H1 (cell line): ENCODE data around the gene R3HDM2. TPM values are rescaled to one million over a fixed set of nuclear protein-coding genes. Genes with fewer than 3 reads are reported as not detected.

Source experiments
- CTCF ChIA-PET: fragments of 300-600 bp; sonication (Branson Sonifier 250); formaldehyde crosslinking; loops from one replicate; lab custom pipeline; 2021; ENCODE audit not compliant: partially characterized antibody; lab: Charles Lee
- POLR2A ChIA-PET: fragments of 300-600 bp; sonication (Branson Sonifier 250); formaldehyde crosslinking; loops from one replicate; lab custom pipeline; 2021; ENCODE audit warnings: inconsistent platforms; ENCODE audit not compliant: partially characterized antibody; lab: Charles Lee
- DNase-seq, 2 experiments: peaks; one replicate each; pipeline versions ENCODE4 v3.0.0 to v3.0.0-alpha.2; 2010 to 2022; ENCODE audit warnings: low spot score in 2 of 2, low read depth in 1 of 2, mixed read lengths in 1 of 2
- FAIRE-seq: peaks from 2 replicates; lab custom pipeline; 2011; peaks lifted over from hg19 to GRCh38; lab: Jason Lieb, UNC
- H2AFZ ChIP-seq: 2 replicates; pipeline ENCODE4 v1.8.1; 2012; ENCODE audit warnings: low read length, inconsistent platforms
- H2AK5ac ChIP-seq: 2 replicates; pipeline ENCODE4 v1.6.1; 2013; ENCODE audit warnings: low read depth, low read length
- H2BK120ac ChIP-seq: replicated peaks from 2 replicates; pipeline ENCODE3; 2013; ENCODE audit warnings: low read depth, low read length, inconsistent platforms
- H2BK12ac ChIP-seq: 2 replicates; pipeline ENCODE4 v1.6.1; 2013; ENCODE audit warnings: low read depth, low read length
- H2BK15ac ChIP-seq: 2 replicates; pipeline ENCODE4 v1.6.1; 2013; ENCODE audit warnings: low read length
- H2BK20ac ChIP-seq: 2 replicates; pipeline ENCODE4 v1.6.1; 2013; ENCODE audit warnings: low read length
- H2BK5ac ChIP-seq: 2 replicates; pipeline ENCODE4 v1.6.1; 2013; ENCODE audit warnings: low read depth, low read length
- H3K14ac ChIP-seq: 2 replicates; pipeline ENCODE4 v1.6.1; 2013; ENCODE audit warnings: inconsistent platforms; ENCODE audit not compliant: insufficient read length
- H3K18ac ChIP-seq: 2 replicates; pipeline ENCODE4 v1.6.1; 2013; ENCODE audit warnings: low read length; ENCODE audit errors: extremely low read depth
- H3K23ac ChIP-seq: 2 replicates; pipeline ENCODE4 v1.6.1; 2013; ENCODE audit warnings: inconsistent platforms; ENCODE audit not compliant: insufficient read length
- H3K23me2 ChIP-seq: 2 replicates; pipeline ENCODE4 v1.6.1; 2013; ENCODE audit warnings: low read depth, low read length
- H3K27ac ChIP-seq: 2 replicates; pipeline ENCODE4 v1.6.1; 2011; ENCODE audit warnings: low read depth, low read length, inconsistent platforms
- H3K27me3 ChIP-seq, 4 experiments: replicated peaks in 1 of 4; 1 replicate in 1 of 4; 2 replicates in 3 of 4; pipeline versions ENCODE4 v1.6.1 to v1.8.1; 2011 to 2013; ENCODE audit warnings: low read length in 3 of 4, mild to moderate bottlenecking in 3 of 4, inconsistent platforms in 2 of 4, mixed read lengths in 2 of 4, moderate library complexity in 1 of 4; ENCODE audit not compliant: control insufficient read depth in 3 of 4, insufficient read depth in 3 of 4; ENCODE audit errors: extremely low read depth in 1 of 4
- H3K36me3 ChIP-seq, 4 experiments: 2 replicates each; pipeline versions ENCODE4 v1.6.1 to v1.8.1; 2011 to 2013; ENCODE audit warnings: mild to moderate bottlenecking in 4 of 4, low read length in 3 of 4, moderate library complexity in 2 of 4, control low read depth in 1 of 4, inconsistent platforms in 1 of 4; ENCODE audit not compliant: insufficient read depth in 4 of 4, control insufficient read depth in 2 of 4
- H3K4ac ChIP-seq: replicated peaks from 2 replicates; pipeline ENCODE3; 2013; ENCODE audit warnings: low read length, low read depth, mixed read lengths, inconsistent platforms; ENCODE audit not compliant: insufficient read length
- H3K4me1 ChIP-seq, 4 experiments: replicated peaks in 1 of 4; 1 replicate in 1 of 4; 2 replicates in 3 of 4; pipeline versions ENCODE4 v1.6.1 to v1.8.1; 2011 to 2013; ENCODE audit warnings: low read length in 3 of 4, inconsistent platforms in 2 of 4, mixed read lengths in 1 of 4; ENCODE audit not compliant: insufficient read depth in 4 of 4, control insufficient read depth in 3 of 4
- H3K4me2 ChIP-seq, 2 experiments: 2 replicates each; pipeline versions ENCODE4 v1.6.1 to v1.8.1; 2011 to 2013; ENCODE audit warnings: low read depth in 2 of 2, low read length in 2 of 2, control low read depth in 1 of 2, inconsistent platforms in 1 of 2, mild to moderate bottlenecking in 1 of 2; ENCODE audit not compliant: insufficient read depth in 1 of 2
- H3K4me3 ChIP-seq, 4 experiments: fragments of 200-600, 300-600 bp in 1 of 4; sonication (generic), shearing (Covaris generic), sonication (Bioruptor Twin) in 1 of 4; 2 replicates each; pipeline versions ENCODE4 v1.5.1 to v1.8.1; 2011 to 2016; ENCODE audit warnings: low read length in 4 of 4, low read depth in 3 of 4, control low read depth in 2 of 4, inconsistent platforms in 2 of 4, mild to moderate bottlenecking in 2 of 4, mixed read lengths in 1 of 4, moderate library complexity in 1 of 4; ENCODE audit not compliant: insufficient read depth in 2 of 4; ENCODE audit errors: extremely low read depth in 1 of 4
- H3K56ac ChIP-seq: replicated peaks from 2 replicates; pipeline ENCODE3; 2013; ENCODE audit warnings: low read depth, mild to moderate bottlenecking, mixed read lengths, low read length, inconsistent platforms; ENCODE audit not compliant: insufficient read length
- H3K79me1 ChIP-seq: 2 replicates; pipeline ENCODE4 v1.6.1; 2013; ENCODE audit warnings: low read depth, low read length, control low read depth
- H3K79me2 ChIP-seq, 2 experiments: 2 replicates each; pipeline versions ENCODE4 v1.6.1 to v1.8.1; 2012 to 2013; ENCODE audit warnings: low read length in 2 of 2, mild to moderate bottlenecking in 2 of 2, inconsistent platforms in 1 of 2; ENCODE audit not compliant: insufficient read depth in 2 of 2, control insufficient read depth in 1 of 2
- H3K9ac ChIP-seq, 4 experiments: replicated peaks in 1 of 4; 1 replicate in 1 of 4; 2 replicates in 3 of 4; pipeline versions ENCODE4 v1.6.1 to v1.8.1; 2011 to 2013; ENCODE audit warnings: low read depth in 3 of 4, low read length in 3 of 4, control low read depth in 2 of 4, mild to moderate bottlenecking in 2 of 4, moderate library complexity in 2 of 4, inconsistent platforms in 1 of 4; ENCODE audit errors: extremely low read depth in 1 of 4
- H3K9me3 ChIP-seq, 2 experiments: 2 replicates each; pipeline versions ENCODE4 v1.6.1 to v1.8.1; 2012 to 2013; ENCODE audit warnings: mild to moderate bottlenecking in 2 of 2, moderate library complexity in 2 of 2, control low read depth in 1 of 2, inconsistent platforms in 1 of 2, low read depth in 1 of 2, low read length in 1 of 2, mixed read lengths in 1 of 2; ENCODE audit not compliant: insufficient read depth in 2 of 2
- H4K20me1 ChIP-seq, 2 experiments: replicated peaks in 1 of 2; 2 replicates each; pipeline versions ENCODE3 to v1.8.1; 2011 to 2013; ENCODE audit warnings: inconsistent platforms in 2 of 2, low read length in 2 of 2, mild to moderate bottlenecking in 1 of 2; ENCODE audit not compliant: insufficient read depth in 2 of 2, control insufficient read depth in 1 of 2
- H4K5ac ChIP-seq: 2 replicates; pipeline ENCODE4 v1.6.1; 2013; ENCODE audit warnings: low read length, low read depth, mixed read lengths, inconsistent platforms; ENCODE audit not compliant: insufficient read length
- H4K8ac ChIP-seq: 2 replicates; pipeline ENCODE4 v1.8.0; 2013; ENCODE audit warnings: mild to moderate bottlenecking, moderate library complexity, low read length, inconsistent platforms; ENCODE audit not compliant: insufficient read depth; ENCODE audit errors: extremely low read depth
- H4K91ac ChIP-seq: replicated peaks from 2 replicates; pipeline ENCODE3; 2013; ENCODE audit warnings: low read length, mixed read lengths, inconsistent platforms; ENCODE audit not compliant: insufficient read length
- ATF3 ChIP-seq: IDR thresholded peaks from 2 replicates; pipeline ENCODE4 v1.6.1; 2011; ENCODE audit warnings: low read depth, mild to moderate bottlenecking, low read length; ENCODE audit not compliant: insufficient read depth
- BACH1 ChIP-seq: IDR thresholded peaks from 2 replicates; pipeline ENCODE4 v1.6.1; 2012; ENCODE audit warnings: low read length, improper control_type of control experiment
- CHD1 ChIP-seq: IDR thresholded peaks from 2 replicates; pipeline ENCODE4 v1.6.1; 2012; ENCODE audit warnings: low read depth, low read length, improper control_type of control experiment
- EZH2 ChIP-seq: fragments of 200-600 bp; sonication (generic); IDR thresholded peaks from 2 replicates; pipeline ENCODE4 v1.7.1; 2012; ENCODE audit warnings: low read depth, mild to moderate bottlenecking, moderate library complexity, low read length, inconsistent platforms; ENCODE audit not compliant: severe bottlenecking
- HDAC2 ChIP-seq, 2 experiments: fragments of 300-600 bp in 1 of 2; sonication (generic) in 1 of 2; IDR thresholded peaks; 2 replicates each; pipeline ENCODE4 v1.6.1; 2011 to 2012; ENCODE audit warnings: low read depth in 2 of 2, low read length in 2 of 2, mild to moderate bottlenecking in 2 of 2, moderate library complexity in 2 of 2, borderline replicate concordance in 1 of 2, inconsistent platforms in 1 of 2
- JUN ChIP-seq: IDR thresholded peaks from 2 replicates; pipeline ENCODE4 v1.6.1; 2011; ENCODE audit warnings: low read depth, mild to moderate bottlenecking, improper control_type of control experiment, low read length
- NRF1 ChIP-seq: IDR thresholded peaks from 2 replicates; pipeline ENCODE4 v1.6.1; 2011; ENCODE audit warnings: mild to moderate bottlenecking, low read depth, low read length, improper control_type of control experiment
- SIX5 ChIP-seq: IDR thresholded peaks from 2 replicates; pipeline ENCODE4 v1.6.1; 2011; ENCODE audit warnings: mild to moderate bottlenecking, low read depth, low read length
- SP4 ChIP-seq: IDR thresholded peaks from 2 replicates; pipeline ENCODE4 v1.6.1; 2012; ENCODE audit warnings: low read length, inconsistent platforms
- TAF1 ChIP-seq: IDR thresholded peaks from 2 replicates; pipeline ENCODE4 v1.6.1; 2011; ENCODE audit warnings: mild to moderate bottlenecking, low read depth, low read length
- WGBS, 2 experiments: shearing (Covaris generic) in 1 of 2; methylation state at CpG; one replicate each; pipeline versions ENCODE4 v1.1.6 to v1.1.7; 2013 to 2015; ENCODE audit warnings: low lambda C conversion rate in 2 of 2, mixed read lengths in 2 of 2, inconsistent platforms in 1 of 2, low coverage in 1 of 2, missing lambda C conversion rate in 1 of 2; ENCODE audit not compliant: insufficient replicate concordance in 2 of 2, insufficient coverage in 1 of 2, insufficient read length in 1 of 2; ENCODE audit errors: extremely low coverage in 1 of 2, missing lambda C conversion rate in 1 of 2; 5-methylcytosine and 5-hydroxymethylcytosine counted together
- polyA plus RNA-seq, 7 experiments: library from polyadenylated mRNA; depleted of rRNA in 3 of 7; stranded (reverse) in 5 of 7; unstranded in 2 of 7; fragments of >200 nt in 5 of 7; fragments of 200-250 nt in 2 of 7; gene quantifications; 1 replicate in 5 of 7; 2 replicates in 1 of 7; 4 replicates in 1 of 7; pipeline versions ENCODE4 v1.2.1 to v1.2.3, GENCODE V29; 2011 to 2013; ENCODE audit warnings: missing spikeins in 2 of 7, mixed read lengths in 2 of 7
- total RNA-seq: library from RNA; stranded (reverse); fragmentation: NEBNext Ultra II Directional; extraction: Animal tissue kit (Norgen Biotek cat#: 25700); gene quantifications from 2 replicates; pipeline ENCODE4 v1.2.1, GENCODE V29; 2021
- TF ChIP-seq, protein P1 (sequence below): IDR thresholded peaks from 2 replicates; pipeline ENCODE4 v1.6.1; 2012; ENCODE audit warnings: inconsistent platforms

R3HDM2 gene
- total and polyA plus RNA-seq, 2 of the 8 experiments (the other 6 are each of a cell fraction or from before 2014, with no cell fraction given), result 25.6 to 27.0 TPM

DNA sequence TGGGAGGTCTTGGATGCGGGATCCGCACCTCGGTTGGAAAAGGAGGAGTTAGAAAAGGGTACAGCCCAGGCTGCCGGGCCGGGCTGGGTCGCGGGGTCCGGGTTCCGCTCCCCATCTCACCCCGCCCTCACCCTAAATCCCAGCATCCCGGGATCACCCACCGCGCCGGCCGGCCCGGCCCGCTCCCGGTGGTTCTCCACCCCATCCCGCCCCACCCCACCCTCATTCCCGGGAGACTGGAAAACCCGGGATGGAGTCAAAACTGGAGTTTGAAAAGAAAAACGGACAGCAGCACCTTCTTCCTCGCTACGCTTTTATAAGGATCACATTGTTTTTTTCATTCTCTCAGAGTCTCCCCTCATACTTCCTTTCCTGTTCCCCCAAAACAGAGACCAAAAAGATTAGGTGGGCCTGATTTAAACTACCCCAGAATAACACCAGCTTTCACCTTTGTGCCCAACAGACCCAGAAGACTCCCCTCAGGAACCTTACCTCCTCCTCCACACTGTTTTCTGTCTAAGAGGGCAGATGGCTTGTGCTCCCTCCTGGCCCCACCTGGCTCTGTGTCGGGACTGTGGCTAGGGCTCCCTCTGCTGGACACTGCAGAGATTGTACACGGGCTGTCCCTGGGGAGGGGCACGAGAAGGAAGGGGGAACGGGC lies 31.5 kb upstream of the R3HDM2 start:
- ChIA-PET CTCF (interaction anchor here (0.7 to 18.5 kb wide), 18 partner anchors 10 to 337 kb away, joined by 3 to 478 read pairs (median 4); partner anchors contain the start of genes ARHGAP9, MARS1 and STAC3), POLR2A (interaction anchor here (1.0 to 6.4 kb wide), 8 partner anchors 7 to 231 kb away, joined by 3 to 51 read pairs (median 4); partner anchors contain the start of genes INHBE and SHMT2)
- H3K27ac ChIP-seq, result peak overlapping the region; percentile 80
- H2BK20ac ChIP-seq, result no peak overlapping the region
- no peak overlapping the region for H3K4ac ChIP-seq
- H3K9ac ChIP-seq, result peak overlapping the region in 3 of 4 experiments; percentile 25 to 83 (median 65); a peak in 3 of 7 replicates
- peak overlapping the region; percentile 98 for H3K18ac ChIP-seq
- H2BK120ac ChIP-seq, result peak overlapping the region; percentile 91
- peak overlapping the region; percentile 67 for H3K56ac ChIP-seq
- peaks cover 0 to 2% of the 10 kb centered on the region in 2 experiments for H4K20me1 ChIP-seq
- peaks cover 0 to 7% (median 1%) of the 10 kb centered on the region in 4 experiments; a peak in 3 of 7 replicates for H3K4me1 ChIP-seq
- peak overlapping the region; percentile 72 to 91 (median 86) for H3K4me3 ChIP-seq
- H3K79me1 ChIP-seq, result no peaks in the 10 kb centered on the region
- H3K36me3 ChIP-seq, result peaks cover 0 to 3% (median 0%) of the 10 kb centered on the region in 4 experiments; a peak in 5 of 8 replicates
- H3K27me3 ChIP-seq, result no peaks in the 10 kb centered on the region
- FAIRE-seq (peak; percentile 87), DNase-seq (peak; percentile 84 to 96)
- H3K14ac ChIP-seq, result no peak overlapping the region
- no peak overlapping the region for H2BK15ac ChIP-seq
- H2BK5ac ChIP-seq, result peak overlapping the region; percentile 98
- H4K5ac ChIP-seq, result peak overlapping the region; percentile 85
- WGBS, 2 experiments, result 3% methylated on average over 18 of the region's 28 CpGs; no CpG with 5 or more reads in 1 of the 2 experiments
- peak overlapping the region; percentile 40 for H4K91ac ChIP-seq
- peak overlapping the region; percentile 90; the same call in 1 of the 2 replicates for H2BK12ac ChIP-seq
- H3K23me2 ChIP-seq, result peaks cover 4% of the 10 kb centered on the region; the same call in 1 of the 2 replicates
- H2AFZ ChIP-seq, result no peak overlapping the region
- H4K8ac ChIP-seq, result peak overlapping the region; percentile 60; the same call in 1 of the 2 replicates
- H3K79me2 ChIP-seq, result peaks cover 0 to 7% of the 10 kb centered on the region in 2 experiments; a peak in 1 of 4 replicates
- H3K23ac ChIP-seq, result no peak overlapping the region
- H3K4me2 ChIP-seq, result peak overlapping the region; percentile 84 to 95
- no peak overlapping the region for H2AK5ac ChIP-seq
- H3K9me3 ChIP-seq, result no peaks in the 10 kb centered on the region
- TF ChIP-seq EZH2, result no peak
- TF ChIP-seq TAF1, result peak; percentile 62
- no peak for TF ChIP-seq BACH1
- TF ChIP-seq SIX5, result no peak
- no peak for TF ChIP-seq SP4
- TF ChIP-seq JUN, result no peak
- no peak for TF ChIP-seq NRF1
- no peak for TF ChIP-seq CHD1
- TF ChIP-seq HDAC2 (IDR thresholded peaks at IDR 0.05; ENCODE audit: borderline replicate concordance in 1 of 2, low read depth in 2 of 2, low read length in 2 of 2), result 0 out of 4 replicates have a peak, but pooled peaks of 1 of the 2 experiments have one; percentile 1
- TF ChIP-seq, protein P1, sequence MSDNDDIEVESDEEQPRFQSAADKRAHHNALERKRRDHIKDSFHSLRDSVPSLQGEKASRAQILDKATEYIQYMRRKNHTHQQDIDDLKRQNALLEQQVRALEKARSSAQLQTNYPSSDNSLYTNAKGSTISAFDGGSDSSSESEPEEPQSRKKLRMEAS, result peak; percentile 84
- no peak for TF ChIP-seq ATF3
